HPDE6-E6E7 (cell line): ENCODE data around the gene DUX4.
"Not testable (repeated sequence)": the region's sequence is repeated elsewhere in the genome, so short reads cannot be mapped to it uniquely, and the experiment has no call there.

Experiments
- DNase-seq: peaks from one replicate; pipeline ENCODE4 v3.0.0; 2011; ENCODE audit warnings: missing footprints; ENCODE audit errors: extremely low spot score

Gene DUX4

GRCh38 chr4:190173428-190173827 lies at the start of gene DUX4:
Gene DUX4 (plus strand): TSS chr4:190173774. CDS start chr4:190173774, 0 bp downstream.
- DNase-seq: not testable (repeated sequence)

- DNase-seq: not testable (repeated sequence)
Measured at GRCh38 chr4:190175436-190175835, 1.9 kb downstream of the DUX4 start.

GRCh38 chr4:190177727-190178605 lies 4.4 kb downstream of the DUX4 start:
- not testable (repeated sequence) for DNase-seq

- DNase-seq: not testable (repeated sequence)
Measured at GRCh38 chr4:190178606-190178990, 5.0 kb downstream of the DUX4 start.

- DNase-seq: not testable (repeated sequence)
Measured at GRCh38 chr4:190179030-190179739, 5.6 kb downstream of the DUX4 start.

- not testable (repeated sequence) for DNase-seq
Measured at GRCh38 chr4:190179740-190180094, 6.1 kb downstream of the DUX4 start.

- DNase-seq: not testable (repeated sequence)
Measured at GRCh38 chr4:190180947-190181346, 7.4 kb downstream of the DUX4 start.

GRCh38 chr4:190181481-190182100 lies 8.0 kb downstream of the DUX4 start:
- not testable (repeated sequence) for DNase-seq

GRCh38 chr4:190203510-190203909 lies 29.9 kb downstream of the DUX4 start:
- DNase-seq: not testable (repeated sequence)
